HG02759 (cell line): ENCODE data around the gene IQCK.

Experiments used
- ATAC-seq: cut with Tn5 transposase; IDR thresholded peaks from one replicate; pipeline ENCODE4 v1.9.1; 2021; ENCODE audit warnings: mild to moderate bottlenecking, moderate library complexity; ENCODE audit not compliant: unreplicated experiment

IQCK gene

DNA sequence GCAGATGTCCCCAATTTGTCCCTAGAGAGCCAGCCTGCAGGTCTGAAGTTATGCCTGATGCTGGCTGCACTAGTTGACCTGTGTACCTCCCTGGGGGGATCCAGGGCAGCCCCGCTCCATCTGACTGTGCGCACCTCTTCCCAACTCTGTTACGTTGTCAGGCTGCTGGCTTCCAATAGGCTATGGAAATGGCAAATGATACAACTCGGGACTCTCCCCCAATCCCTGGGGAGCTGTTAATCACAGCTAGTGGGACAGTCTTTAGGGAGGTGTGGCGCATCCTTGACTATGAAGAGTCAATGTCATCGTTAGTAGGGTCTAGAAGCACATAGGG lies 136.4 kb downstream of the IQCK start:
- ATAC-seq, result no peak

GRCh38 chr16:19856120-19856519 lies 138.0 kb downstream of the IQCK start:
- ATAC-seq, result no peak

GRCh38 chr16:19857593-19858339 lies 139.7 kb downstream of the IQCK start:
- no peak for ATAC-seq

DNA sequence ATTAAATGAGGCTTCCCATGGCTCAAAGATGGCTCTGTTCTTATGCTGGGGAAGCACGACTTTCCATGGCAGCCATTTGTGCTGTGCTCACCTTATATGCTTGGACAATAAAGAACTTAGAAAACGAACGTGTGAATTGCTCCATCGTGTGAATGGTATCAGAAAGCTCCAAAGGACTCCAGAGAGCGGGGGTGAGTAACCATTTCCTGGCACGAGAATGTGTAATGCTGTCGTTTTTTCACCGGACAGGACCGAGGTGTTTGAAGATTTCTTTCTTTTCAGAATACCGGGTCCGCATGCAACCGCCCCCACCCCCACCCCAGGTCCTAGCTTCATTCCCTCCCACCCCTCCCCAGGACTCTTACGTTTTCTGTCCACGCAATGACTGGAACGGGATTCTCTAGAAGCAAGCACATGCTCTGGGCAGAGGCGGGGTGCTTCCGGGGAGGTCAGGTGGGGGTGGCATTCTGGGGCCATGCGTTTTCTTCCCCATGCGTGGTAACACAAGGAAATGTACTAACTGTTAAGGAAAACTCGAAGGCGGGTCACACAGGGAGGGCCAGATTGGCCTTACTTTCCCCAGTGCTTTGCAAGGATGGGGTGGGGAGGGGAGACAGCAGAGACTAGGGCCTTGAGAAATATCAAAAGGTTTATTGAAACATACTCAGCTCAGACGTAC lies 140.4 kb downstream of the IQCK start:
- no peak for ATAC-seq

DNA sequence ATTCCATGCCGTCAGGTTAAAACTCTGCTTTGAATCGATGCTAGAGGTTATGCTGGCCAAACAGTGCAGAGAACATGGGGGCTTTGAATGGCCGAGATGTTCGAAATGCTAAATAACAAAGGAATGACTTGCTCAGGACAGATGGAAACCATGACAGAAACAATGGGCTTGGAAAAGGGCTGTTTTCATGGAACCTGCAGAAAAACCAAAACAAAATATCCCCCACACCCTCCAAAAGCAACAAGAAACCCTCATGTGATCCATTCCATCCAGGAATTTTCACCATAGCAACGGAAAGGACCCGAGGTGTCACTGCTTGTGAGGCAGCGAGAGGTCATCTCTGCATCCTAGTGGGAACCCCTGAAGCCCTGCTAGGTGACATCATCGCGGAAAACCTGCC lies 141.1 kb downstream of the IQCK start:
- ATAC-seq, result no peak

GRCh38 chr16:19859603-19860002 lies 141.5 kb downstream of the IQCK start:
- ATAC-seq, result no peak

DNA sequence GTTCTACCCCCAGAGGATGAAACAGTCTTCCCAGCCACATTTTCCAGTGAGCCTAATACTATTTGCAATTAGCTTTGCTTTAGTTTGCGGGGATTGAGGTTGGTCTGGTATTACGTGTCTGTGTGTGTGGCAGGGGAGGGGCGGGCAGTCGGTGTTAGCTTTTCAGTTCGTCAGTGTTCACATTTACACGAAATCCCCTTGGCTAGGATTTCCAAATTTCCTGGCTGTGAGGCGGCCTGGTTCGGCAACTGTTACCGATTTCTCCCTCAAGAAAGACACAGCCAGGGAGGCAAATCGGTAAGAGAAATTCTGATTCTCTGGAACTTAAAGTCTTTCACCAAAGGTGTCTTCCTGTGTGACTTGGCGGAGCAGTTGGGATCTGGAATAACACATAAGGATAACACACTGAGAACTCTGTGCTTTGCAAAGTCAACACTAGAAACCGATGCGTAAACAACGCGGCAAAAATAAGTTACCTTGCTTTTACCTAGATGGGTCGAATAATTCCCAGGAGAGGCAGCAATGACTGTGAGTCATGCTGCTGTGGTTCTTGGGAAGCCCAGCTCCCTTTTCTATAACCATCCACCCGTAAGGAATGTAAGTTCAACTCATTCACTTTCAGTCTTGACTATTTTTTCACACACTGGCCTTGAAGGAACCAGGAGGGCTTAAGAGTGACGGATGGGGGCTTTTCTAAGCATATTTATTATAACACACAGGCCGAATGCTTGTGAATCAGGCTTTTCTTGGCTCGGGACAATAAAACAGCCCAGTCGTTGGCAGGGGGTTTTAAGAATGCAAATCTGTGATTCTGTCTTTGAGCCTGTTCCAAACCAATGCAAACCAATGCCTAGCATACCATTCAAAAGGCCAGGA lies 142.3 kb downstream of the IQCK start:
- ATAC-seq, result no peak

DNA sequence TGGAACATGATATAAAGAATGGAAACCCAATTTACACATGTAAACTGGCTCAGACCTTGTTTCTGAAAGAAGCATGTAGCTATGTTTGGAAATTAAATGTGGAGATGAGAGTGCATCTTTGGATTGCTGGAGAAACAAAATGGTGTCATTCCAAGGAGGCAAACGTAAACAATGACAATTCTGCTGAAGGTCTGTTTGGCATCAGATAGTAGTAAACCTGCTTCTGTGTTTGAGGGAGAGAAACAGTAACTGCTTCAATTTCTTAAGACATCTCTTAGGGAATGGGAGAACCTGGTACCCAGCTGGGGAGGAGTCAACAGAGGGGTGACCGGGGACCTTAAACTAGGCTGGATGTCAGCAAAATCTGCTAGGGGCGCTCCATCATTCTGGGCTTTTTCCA lies 143.1 kb downstream of the IQCK start:
- ATAC-seq, result no peak

- no peak for ATAC-seq
Observed at GRCh38 chr16:19861811-19862327, 143.8 kb downstream of the IQCK start.

- no peak for ATAC-seq
Observed at GRCh38 chr16:19863990-19864389, 145.9 kb downstream of the IQCK start.

GRCh38 chr16:19864566-19864965 lies 146.5 kb downstream of the IQCK start:
- no peak for ATAC-seq

- ATAC-seq, result no peak
Observed at GRCh38 chr16:19868421-19868820, 150.3 kb downstream of the IQCK start.

- no peak for ATAC-seq
Observed at GRCh38 chr16:19871721-19872120, 153.7 kb downstream of the IQCK start.

DNA sequence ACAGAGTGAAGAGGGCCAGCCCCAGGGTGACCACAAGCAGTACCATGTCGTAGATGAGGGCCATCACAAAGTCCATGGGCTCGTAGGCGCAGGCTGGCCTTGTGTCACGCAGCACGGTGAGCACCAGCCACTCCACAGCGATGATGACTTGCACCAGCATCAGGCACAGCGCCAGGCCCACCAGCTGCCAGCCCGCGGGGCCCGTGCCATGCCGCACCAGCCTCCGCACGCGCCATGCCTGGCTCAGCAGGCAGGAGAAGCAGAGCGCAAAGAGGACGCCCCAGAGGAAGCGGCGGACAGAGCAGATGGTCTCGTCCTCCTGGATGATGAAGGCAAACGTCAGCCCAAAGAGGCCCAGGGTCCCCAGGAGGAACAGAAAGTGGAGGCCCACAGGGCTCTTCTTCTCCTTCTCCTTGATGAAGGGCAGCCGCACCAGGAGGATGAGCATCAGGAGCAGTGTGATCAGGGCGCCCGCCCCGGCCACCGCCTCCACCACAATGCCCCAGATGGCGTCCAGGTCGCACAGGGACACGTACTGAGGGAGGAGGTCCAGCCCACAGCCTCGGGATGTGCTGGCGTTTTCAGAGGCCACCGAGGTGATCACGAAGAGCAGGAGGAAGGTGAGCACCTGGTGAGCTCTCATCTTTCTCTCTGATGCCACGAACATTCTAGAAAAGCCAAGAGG lies 154.2 kb downstream of the IQCK start:
- ATAC-seq, result no peak

DNA sequence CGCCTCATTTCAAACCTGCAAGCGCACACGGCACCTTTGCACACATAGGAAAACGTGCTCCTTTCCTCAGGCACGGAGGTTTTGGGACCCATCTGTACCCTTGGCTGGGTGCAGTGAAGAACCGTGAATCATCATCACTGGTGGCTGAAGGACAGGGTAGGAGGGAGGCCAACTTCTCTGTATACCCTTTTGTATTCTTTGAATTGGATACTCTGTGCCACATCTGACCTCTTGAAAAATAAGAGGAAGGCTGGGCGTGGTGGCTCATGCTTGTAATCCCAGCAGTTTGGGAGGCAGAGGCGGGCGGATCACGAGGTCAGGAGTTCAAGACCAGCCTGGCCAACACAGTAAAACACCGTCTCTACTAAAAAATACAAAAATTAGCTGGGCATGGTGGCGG lies 154.9 kb downstream of the IQCK start:
- ATAC-seq, result no peak

DNA sequence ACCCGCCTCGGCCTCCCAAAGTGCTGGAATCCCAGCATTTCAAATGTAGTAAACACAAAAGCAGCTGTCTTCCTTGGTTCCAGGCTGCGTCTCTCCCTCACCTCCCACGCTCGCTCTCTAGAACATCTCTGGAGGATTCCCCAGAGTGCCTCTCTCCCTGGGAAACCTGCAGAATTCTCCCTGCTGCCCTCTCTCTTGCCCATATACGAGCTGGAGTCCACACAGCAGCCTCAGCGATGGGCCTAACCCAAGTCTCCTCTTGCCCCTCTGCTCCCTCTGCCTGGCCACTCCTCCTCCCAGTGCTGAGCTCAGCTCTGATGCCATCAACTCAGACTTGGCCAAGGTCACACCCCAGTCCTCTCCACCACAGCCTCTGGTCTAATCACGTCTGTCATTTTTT lies 156.0 kb downstream of the IQCK start:
- no peak for ATAC-seq

- no peak for ATAC-seq
Observed at GRCh38 chr16:19874851-19875546, 156.9 kb downstream of the IQCK start.

- no peak for ATAC-seq
Observed at GRCh38 chr16:19875900-19876299, 157.8 kb downstream of the IQCK start.

GRCh38 chr16:19876501-19877059 lies 158.5 kb downstream of the IQCK start:
- no peak for ATAC-seq

- no peak for ATAC-seq
Observed at GRCh38 chr16:19878757-19879156, 160.7 kb downstream of the IQCK start.
